Fibroblast of lung (primary cell): Measurements from ENCODE around the gene GRM8. TPM values are rescaled to one million over a fixed set of nuclear protein-coding genes. Genes with fewer than 3 reads are reported as not detected.

Experiments used
- DNase-seq, 2 donors: peaks; one replicate each; pipeline versions ENCODE4 v3.0.0 to v3.0.0-alpha.2; 2010; ENCODE audit warnings: low read depth in 2 of 2
- H2AFZ ChIP-seq: 2 replicates; pipeline ENCODE4 v1.5.1; 2012; ENCODE audit warnings: low read length, control low read depth, inconsistent platforms
- H3K27ac ChIP-seq: 2 replicates; pipeline ENCODE4 v1.5.1; 2011; ENCODE audit warnings: low read length, control low read depth; ENCODE audit not compliant: insufficient read depth
- H3K27me3 ChIP-seq: 2 replicates; pipeline ENCODE4 v1.5.1; 2011; ENCODE audit warnings: mild to moderate bottlenecking, low read length; ENCODE audit not compliant: control insufficient read depth, insufficient read depth
- H3K36me3 ChIP-seq: 2 replicates; pipeline ENCODE4 v1.5.1; 2011; ENCODE audit warnings: low read length; ENCODE audit not compliant: control insufficient read depth, insufficient read depth
- H3K4me1 ChIP-seq: 2 replicates; pipeline ENCODE4 v1.5.1; 2011; ENCODE audit warnings: low read length; ENCODE audit not compliant: control insufficient read depth, insufficient read depth; ENCODE audit errors: extremely low read depth
- H3K4me2 ChIP-seq: 2 replicates; pipeline ENCODE4 v1.5.1; 2011; ENCODE audit warnings: low read length, control low read depth; ENCODE audit not compliant: insufficient read depth; ENCODE audit errors: extremely low read depth
- H3K4me3 ChIP-seq, 4 experiments: fragments of 200-600 bp in 1 of 4; sonication (generic) in 1 of 4; replicated peaks in 1 of 4; 2 replicates each; pipeline ENCODE4 v1.5.1; 2011 to 2016; ENCODE audit warnings: low read length in 4 of 4, low read depth in 3 of 4, mild to moderate bottlenecking in 3 of 4, control low read depth in 2 of 4, inconsistent platforms in 1 of 4, mixed read lengths in 1 of 4; ENCODE audit not compliant: insufficient read depth in 1 of 4; ENCODE audit errors: control extremely low read depth in 1 of 4
- H3K79me2 ChIP-seq: 2 replicates; pipeline ENCODE4 v1.5.1; 2012; ENCODE audit warnings: mild to moderate bottlenecking, low read length, inconsistent platforms; ENCODE audit not compliant: control insufficient read depth, insufficient read depth
- H3K9ac ChIP-seq: 2 replicates; pipeline ENCODE4 v1.5.1; 2011; ENCODE audit warnings: mild to moderate bottlenecking, low read length, control low read depth; ENCODE audit not compliant: insufficient read depth
- H3K9me3 ChIP-seq: 2 replicates; pipeline ENCODE4 v1.5.1; 2012; ENCODE audit warnings: low read depth, low read length; ENCODE audit not compliant: control insufficient read depth, insufficient read depth
- H4K20me1 ChIP-seq: 2 replicates; pipeline ENCODE4 v1.5.1; 2011; ENCODE audit warnings: low read length; ENCODE audit not compliant: control insufficient read depth, insufficient read depth; ENCODE audit errors: extremely low read depth
- EZH2 ChIP-seq: IDR thresholded peaks from 2 replicates; pipeline ENCODE4 v1.5.1; 2012; ENCODE audit warnings: low read length, control low read depth, mild to moderate bottlenecking; ENCODE audit errors: missing control alignments
- polyA plus RNA-seq, 2 donors: library from polyadenylated mRNA; depleted of rRNA in 1 of 2; stranded (reverse) in 1 of 2; unstranded in 1 of 2; fragments of >200 nt; gene quantifications; 2 replicates each; pipeline ENCODE4 v1.2.1, GENCODE V29; 2011 to 2012; ENCODE audit warnings: missing spikeins in 1 of 2
- total RNA-seq: library from RNA; depleted of rRNA; stranded (reverse); fragments of >200 nt; gene quantifications from 2 replicates; pipeline ENCODE4 v1.2.1, GENCODE V29; 2014
- TF ChIP-seq, protein P1 (sequence below), 2 donors: IDR thresholded peaks in 1 of 2; conservative IDR thresholded peaks in 1 of 2; 1 replicate in 1 of 2; 2 replicates in 1 of 2; pipeline ENCODE4 v1.5.1; 2011 to 2012; ENCODE audit warnings: low read length in 2 of 2, control low read depth in 1 of 2, inconsistent platforms in 1 of 2, low read depth in 1 of 2, mild to moderate bottlenecking in 1 of 2

Gene GRM8
- total and polyA plus RNA-seq, 2 donors (not counting 1 experiment from before 2014, with no cell fraction given): not detected

DNA sequence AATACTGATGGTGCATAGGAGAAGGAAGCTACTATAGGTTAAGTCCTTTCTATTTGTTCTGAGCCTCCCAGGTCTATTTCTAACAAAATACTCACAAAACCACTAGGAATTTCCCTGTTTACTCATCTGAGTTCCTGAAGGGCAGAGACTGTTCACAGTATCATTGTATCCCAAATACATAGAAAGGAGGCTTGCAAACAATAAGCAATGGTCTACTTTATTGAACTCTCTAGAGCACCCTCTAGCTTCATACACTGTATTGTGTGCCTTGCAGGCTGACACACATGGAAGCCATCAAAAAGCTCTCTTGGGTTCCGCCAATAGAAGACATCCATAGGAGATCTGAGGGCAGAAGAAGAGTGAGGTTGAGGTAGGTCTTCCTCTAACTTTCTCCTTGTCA, 826.1 kb downstream of the GRM8 start:
- Histone ChIP-seq H3K4me3 (no peak overlapping the region), H2AFZ (no peak overlapping the region), H3K4me2 (no peak overlapping the region), H3K27me3 (no peaks in the 10 kb centered on the region), H3K4me1 (no peaks in the 10 kb centered on the region), H3K79me2 (no peaks in the 10 kb centered on the region), H3K9ac (no peak overlapping the region), H3K36me3 (no peaks in the 10 kb centered on the region), H4K20me1 (no peaks in the 10 kb centered on the region), H3K27ac (no peak overlapping the region), H3K9me3 (no peaks in the 10 kb centered on the region)
- DNase-seq: no peak
- TF ChIP-seq, protein P1, sequence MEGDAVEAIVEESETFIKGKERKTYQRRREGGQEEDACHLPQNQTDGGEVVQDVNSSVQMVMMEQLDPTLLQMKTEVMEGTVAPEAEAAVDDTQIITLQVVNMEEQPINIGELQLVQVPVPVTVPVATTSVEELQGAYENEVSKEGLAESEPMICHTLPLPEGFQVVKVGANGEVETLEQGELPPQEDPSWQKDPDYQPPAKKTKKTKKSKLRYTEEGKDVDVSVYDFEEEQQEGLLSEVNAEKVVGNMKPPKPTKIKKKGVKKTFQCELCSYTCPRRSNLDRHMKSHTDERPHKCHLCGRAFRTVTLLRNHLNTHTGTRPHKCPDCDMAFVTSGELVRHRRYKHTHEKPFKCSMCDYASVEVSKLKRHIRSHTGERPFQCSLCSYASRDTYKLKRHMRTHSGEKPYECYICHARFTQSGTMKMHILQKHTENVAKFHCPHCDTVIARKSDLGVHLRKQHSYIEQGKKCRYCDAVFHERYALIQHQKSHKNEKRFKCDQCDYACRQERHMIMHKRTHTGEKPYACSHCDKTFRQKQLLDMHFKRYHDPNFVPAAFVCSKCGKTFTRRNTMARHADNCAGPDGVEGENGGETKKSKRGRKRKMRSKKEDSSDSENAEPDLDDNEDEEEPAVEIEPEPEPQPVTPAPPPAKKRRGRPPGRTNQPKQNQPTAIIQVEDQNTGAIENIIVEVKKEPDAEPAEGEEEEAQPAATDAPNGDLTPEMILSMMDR (conservative IDR thresholded peaks at IDR 0.05 in 1 of 2, IDR thresholded peaks at IDR 0.05 in 1 of 2; ENCODE audit: low read depth in 1 of 2, low read length in 2 of 2): no peak
- TF ChIP-seq EZH2: no peak

GRCh38 chr7:126424985-126425384, 827.8 kb downstream of the GRM8 start:
- H3K4me2 ChIP-seq: no peak overlapping the region
- no peak overlapping the region for H3K27ac ChIP-seq
- H3K4me3 ChIP-seq: no peak overlapping the region
- no peaks in the 10 kb centered on the region for H3K4me1 ChIP-seq
- no peaks in the 10 kb centered on the region for H3K9me3 ChIP-seq
- no peaks in the 10 kb centered on the region for H4K20me1 ChIP-seq
- H3K9ac ChIP-seq: no peak overlapping the region
- H3K79me2 ChIP-seq: no peaks in the 10 kb centered on the region
- no peak for DNase-seq
- no peaks in the 10 kb centered on the region for H3K27me3 ChIP-seq
- TF ChIP-seq EZH2: no peak
- TF ChIP-seq, protein P1 (conservative IDR thresholded peaks at IDR 0.05 in 1 of 2, IDR thresholded peaks at IDR 0.05 in 1 of 2; ENCODE audit: low read depth in 1 of 2, low read length in 2 of 2): no peak
- H3K36me3 ChIP-seq: no peaks in the 10 kb centered on the region
- no peak overlapping the region for H2AFZ ChIP-seq

GRCh38 chr7:126419047-126419446, 833.7 kb downstream of the GRM8 start:
- no peaks in the 10 kb centered on the region for H4K20me1 ChIP-seq
- H3K9ac ChIP-seq: no peak overlapping the region
- H3K36me3 ChIP-seq: no peaks in the 10 kb centered on the region
- H3K27ac ChIP-seq: no peak overlapping the region
- TF ChIP-seq, protein P1 (conservative IDR thresholded peaks at IDR 0.05 in 1 of 2, IDR thresholded peaks at IDR 0.05 in 1 of 2; ENCODE audit: low read depth in 1 of 2, low read length in 2 of 2): no peak
- TF ChIP-seq EZH2: no peak
- H3K4me2 ChIP-seq: no peak overlapping the region
- no peak overlapping the region for H3K4me3 ChIP-seq
- H3K79me2 ChIP-seq: no peaks in the 10 kb centered on the region
- H3K9me3 ChIP-seq: no peaks in the 10 kb centered on the region
- no peaks in the 10 kb centered on the region for H3K4me1 ChIP-seq
- DNase-seq: no peak
- H2AFZ ChIP-seq: no peak overlapping the region
- H3K27me3 ChIP-seq: no peaks in the 10 kb centered on the region
